A549 (cell line): Measurements from ENCODE around the gene ANO4. TPM values are rescaled to one million over a fixed set of nuclear protein-coding genes. Genes with fewer than 3 reads are reported as not detected.
"Not testable (repeated sequence)": the region's sequence is repeated elsewhere in the genome, so short reads cannot be mapped to it uniquely, and the experiment has no call there.

Source experiments
- ATAC-seq, 2 experiments: fragments of 200-7000 bp in 1 of 2; fragments of >200 bp in 1 of 2; cut with Nextera tagmentation in 1 of 2; cut with Tn5 transposase in 1 of 2; 3 replicates each; pipeline versions ENCODE4 v1.8.0 to v1.9.1; 2018 to 2020; ENCODE audit warnings: mild to moderate bottlenecking in 1 of 2, moderate library complexity in 1 of 2
- CTCF ChIA-PET: fragments of 300-600 bp; sonication (Branson Sonifier 250); formaldehyde crosslinking; extraction: SDS; loops from one replicate; lab custom pipeline; 2021; ENCODE audit warnings: antibody characterized with exemption, inconsistent platforms; lab: Yijun Ruan, JAX
- POLR2A ChIA-PET: fragments of 350-600 bp; formaldehyde crosslinking; extraction: SDS; loops from one replicate; lab custom pipeline; 2021; ENCODE audit warnings: antibody characterized with exemption, inconsistent platforms; lab: Yijun Ruan, JAX
- DNase-seq, 2 experiments: peaks; one replicate each; pipeline versions ENCODE4 v3.0.0 to v3.0.0-alpha.2; 2011 to 2016; ENCODE audit warnings: low read depth in 1 of 2, low spot score in 1 of 2
- FAIRE-seq: peaks from 2 replicates; lab custom pipeline; 2011; peaks lifted over from hg19 to GRCh38; lab: Jason Lieb, UNC
- H3K27ac ChIP-seq, 2 experiments: fragments of >200 bp; sonication (Bioruptor Twin); formaldehyde crosslinking; 3 replicates each; pipeline ENCODE4 v1.5.1; 2016 to 2017
- H3K4me1 ChIP-seq: fragments of >200 bp; sonication (Bioruptor Twin); formaldehyde crosslinking; 3 replicates; pipeline ENCODE4 v1.6.1; 2016
- H3K4me2 ChIP-seq: fragments of >200 bp; sonication (Bioruptor Twin); formaldehyde crosslinking; 3 replicates; pipeline ENCODE4 v1.6.1; 2016
- H3K4me3 ChIP-seq: fragments of >200 bp; sonication (Bioruptor Twin); formaldehyde crosslinking; 3 replicates; pipeline ENCODE4 v1.5.1; 2016
- H3K9me3 ChIP-seq: fragments of >200 bp; sonication (Bioruptor Twin); formaldehyde crosslinking; 3 replicates; pipeline ENCODE4 v1.6.1; 2016
- CBX2 ChIP-seq: fragments of 200-600 bp; sonication (generic); IDR thresholded peaks from 2 replicates; pipeline ENCODE4 v1.6.1; 2016; ENCODE audit warnings: low read depth, mild to moderate bottlenecking, borderline replicate concordance
- CBX8 ChIP-seq: fragments of 200-600 bp; sonication (generic); IDR thresholded peaks from 2 replicates; pipeline ENCODE4 v1.6.1; 2016
- EHF ChIP-seq: fragments of 250-450 bp; sonication (Bioruptor Pico); IDR thresholded peaks from 2 replicates; pipeline ENCODE4 v1.5.0; 2020; ENCODE audit warnings: mild to moderate bottlenecking
- HEYL ChIP-seq: fragments of 250-450 bp; sonication (Bioruptor Pico); IDR thresholded peaks from 2 replicates; pipeline ENCODE4 v1.8.0; 2021; ENCODE audit warnings: mild to moderate bottlenecking, moderate library complexity
- JUN ChIP-seq, 2 experiments: fragments of >200 bp; sonication (Bioruptor Twin); formaldehyde crosslinking; IDR thresholded peaks; 2 replicates in 1 of 2; 3 replicates in 1 of 2; pipeline ENCODE4 v1.6.1; 2016 to 2017
- JUNB ChIP-seq: fragments of >200 bp; sonication (Bioruptor Twin); formaldehyde crosslinking; IDR thresholded peaks from 2 replicates; pipeline ENCODE4 v1.6.1; 2016
- MYC ChIP-seq: IDR thresholded peaks from 2 replicates; pipeline ENCODE4 v1.6.1; 2012; ENCODE audit warnings: mild to moderate bottlenecking, inconsistent platforms, low read length, improper control_type of control experiment, borderline replicate concordance
- NFE2L2 ChIP-seq: fragments of 150-350 bp; conservative IDR thresholded peaks from 2 replicates; pipeline ENCODE4 v1.6.1; 2014; ENCODE audit warnings: low read length
- PHF8 ChIP-seq: fragments of 200-600 bp; sonication (generic); IDR thresholded peaks from 2 replicates; pipeline ENCODE4 v1.6.1; 2016; ENCODE audit warnings: low read depth, mild to moderate bottlenecking, antibody characterized with exemption, moderate library complexity, borderline replicate concordance
- TFCP2L1 ChIP-seq: fragments of 250-450 bp; sonication (Bioruptor Pico); IDR thresholded peaks from 2 replicates; pipeline ENCODE4 v1.5.0; 2021; ENCODE audit warnings: mild to moderate bottlenecking
- TP53 ChIP-seq: fragments of 250-450 bp; sonication (Bioruptor Pico); IDR thresholded peaks from 2 replicates; pipeline ENCODE4 v1.5.0; 2021; ENCODE audit warnings: mild to moderate bottlenecking, moderate library complexity
- ZNF302 ChIP-seq: fragments of 250-450 bp; sonication (Bioruptor Pico); IDR thresholded peaks from 2 replicates; pipeline ENCODE4 v1.9.0; 2021; ENCODE audit warnings: inconsistent platforms, mild to moderate bottlenecking, moderate library complexity
- WGBS: methylation state at CpG from one replicate; pipeline ENCODE4 v1.1.6; 2017; ENCODE audit errors: missing lambda C conversion rate; 5-methylcytosine and 5-hydroxymethylcytosine counted together
- polyA plus RNA-seq, 4 experiments: library from polyadenylated mRNA; depleted of rRNA in 3 of 4; stranded (reverse); fragments of >200 nt; fragmentation: RNase III in 1 of 4; extraction: RNeasy Plus Mini Kit Qiagen cat#74134 plus additional on column Dnase treatment in 1 of 4; gene quantifications; 2 replicates in 3 of 4; 3 replicates in 1 of 4; pipeline ENCODE4 v1.2.3, GENCODE V29; 2011 to 2017
- TF ChIP-seq, protein P1 (sequence below): IDR thresholded peaks from 2 replicates; pipeline ENCODE4 v1.6.1; 2012
- TF ChIP-seq, protein P2 (sequence below): fragments of 150-350 bp; IDR thresholded peaks from 2 replicates; pipeline ENCODE4 v1.6.1; 2014; ENCODE audit warnings: low read depth, mild to moderate bottlenecking, low read length
- TF ChIP-seq, protein P3 (sequence below): fragments of >200 bp; sonication (Bioruptor Twin); formaldehyde crosslinking; IDR thresholded peaks from 3 replicates; pipeline ENCODE4 v1.6.1; 2016
- TF ChIP-seq, protein P4 (sequence below): fragments of 250-450 bp; sonication (Bioruptor Pico); IDR thresholded peaks from 2 replicates; pipeline ENCODE4 v1.5.0; 2020; ENCODE audit warnings: low read depth, mild to moderate bottlenecking, moderate library complexity
- TF ChIP-seq, protein P5 (sequence below): IDR thresholded peaks from 2 replicates; pipeline ENCODE4 v1.6.1; 2012; ENCODE audit warnings: low read depth, borderline replicate concordance

The ANO4 gene
- polyA plus RNA-seq, 2 of the 4 experiments (the other 2 are of a cell fraction), result 0.17 TPM; not detected in 1

DNA sequence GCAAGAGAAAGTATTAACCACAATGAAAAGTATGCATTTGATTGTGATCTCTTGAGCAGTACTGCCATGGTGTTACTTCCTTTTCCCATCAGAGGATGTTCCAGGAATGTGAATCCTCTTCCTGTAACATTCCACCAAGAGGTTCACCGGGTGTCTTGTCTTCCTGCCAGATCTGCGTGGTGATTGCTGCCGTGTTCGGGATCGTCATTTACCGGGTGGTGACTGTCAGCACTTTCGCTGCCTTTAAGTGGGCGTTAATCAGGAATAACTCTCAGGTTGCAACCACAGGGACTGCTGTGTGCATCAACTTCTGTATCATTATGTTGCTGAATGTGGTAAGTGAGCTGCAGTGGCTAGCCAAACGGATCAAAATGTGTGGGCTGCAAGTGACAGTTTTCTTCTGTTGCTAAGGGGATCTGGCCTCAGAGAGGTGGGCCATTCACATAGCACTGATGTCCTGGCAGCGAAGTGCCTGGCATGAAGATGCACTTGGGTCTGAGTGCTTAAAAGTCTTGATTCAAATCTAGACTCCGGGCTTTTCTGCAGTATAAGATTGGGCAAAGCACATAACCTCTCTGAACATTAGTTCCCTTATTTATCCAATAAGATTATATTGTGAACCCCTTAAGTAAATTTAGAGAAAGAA, 292.0 kb downstream of the ANO4 start:
- H3K4me2 ChIP-seq, result no peak overlapping the region
- no peaks in the 10 kb centered on the region for H3K9me3 ChIP-seq
- CTCF ChIA-PET, result no interaction called here
- WGBS, result 17% methylated on average over 11 of the region's 11 CpGs
- TF ChIP-seq CBX2 (no peak), TP53 (CRISPR knock-in tag) (no peak), NFE2L2 (no peak), JUN (IDR thresholded peaks at IDR 0.05) (no peak)
- TF ChIP-seq, protein P1, sequence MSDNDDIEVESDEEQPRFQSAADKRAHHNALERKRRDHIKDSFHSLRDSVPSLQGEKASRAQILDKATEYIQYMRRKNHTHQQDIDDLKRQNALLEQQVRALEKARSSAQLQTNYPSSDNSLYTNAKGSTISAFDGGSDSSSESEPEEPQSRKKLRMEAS, result no peak
- TF ChIP-seq, all 56 proteins: peak for 0
- Histone ChIP-seq H3K4me1 (no peaks in the 10 kb centered on the region), H3K27ac (no peak overlapping the region), H3K4me3 (no peak overlapping the region)
- POLR2A ChIA-PET, result no interaction called here
- FAIRE-seq (no peak), ATAC-seq (peak; percentile 19 to 36; a peak in 2 of 6 replicates), DNase-seq (no peak)

DNA sequence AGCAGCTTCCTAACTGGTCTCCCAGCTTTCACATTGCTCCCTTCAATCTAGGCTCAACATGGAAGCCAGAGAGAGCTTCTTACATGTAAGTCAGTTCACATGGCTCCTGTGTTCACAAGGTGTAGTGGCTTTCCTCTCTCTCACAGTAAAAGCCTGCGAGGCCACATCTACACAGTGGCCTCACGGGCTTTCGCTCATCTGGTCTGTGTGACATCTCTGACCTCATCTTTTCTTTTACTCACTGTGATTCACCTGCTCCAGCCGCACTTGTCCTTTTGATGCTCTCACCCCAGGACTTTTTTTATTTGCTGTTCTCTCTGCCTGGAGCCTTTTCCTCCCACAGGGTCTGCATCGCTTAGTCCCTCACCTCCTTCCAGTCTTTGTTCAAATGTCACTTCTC, 293.3 kb downstream of the ANO4 start:
- POLR2A ChIA-PET, result no interaction called here
- CTCF ChIA-PET, result no interaction called here
- TF ChIP-seq TFCP2L1 (CRISPR knock-in tag), result no peak
- TF ChIP-seq, protein P2, sequence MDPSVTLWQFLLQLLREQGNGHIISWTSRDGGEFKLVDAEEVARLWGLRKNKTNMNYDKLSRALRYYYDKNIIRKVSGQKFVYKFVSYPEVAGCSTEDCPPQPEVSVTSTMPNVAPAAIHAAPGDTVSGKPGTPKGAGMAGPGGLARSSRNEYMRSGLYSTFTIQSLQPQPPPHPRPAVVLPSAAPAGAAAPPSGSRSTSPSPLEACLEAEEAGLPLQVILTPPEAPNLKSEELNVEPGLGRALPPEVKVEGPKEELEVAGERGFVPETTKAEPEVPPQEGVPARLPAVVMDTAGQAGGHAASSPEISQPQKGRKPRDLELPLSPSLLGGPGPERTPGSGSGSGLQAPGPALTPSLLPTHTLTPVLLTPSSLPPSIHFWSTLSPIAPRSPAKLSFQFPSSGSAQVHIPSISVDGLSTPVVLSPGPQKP, result no peak
- no peak for TF ChIP-seq JUN (IDR thresholded peaks at IDR 0.05)
- TF ChIP-seq, protein P1, result no peak
- TF ChIP-seq EHF (CRISPR knock-in tag), result no peak
- TF ChIP-seq, protein P3, sequence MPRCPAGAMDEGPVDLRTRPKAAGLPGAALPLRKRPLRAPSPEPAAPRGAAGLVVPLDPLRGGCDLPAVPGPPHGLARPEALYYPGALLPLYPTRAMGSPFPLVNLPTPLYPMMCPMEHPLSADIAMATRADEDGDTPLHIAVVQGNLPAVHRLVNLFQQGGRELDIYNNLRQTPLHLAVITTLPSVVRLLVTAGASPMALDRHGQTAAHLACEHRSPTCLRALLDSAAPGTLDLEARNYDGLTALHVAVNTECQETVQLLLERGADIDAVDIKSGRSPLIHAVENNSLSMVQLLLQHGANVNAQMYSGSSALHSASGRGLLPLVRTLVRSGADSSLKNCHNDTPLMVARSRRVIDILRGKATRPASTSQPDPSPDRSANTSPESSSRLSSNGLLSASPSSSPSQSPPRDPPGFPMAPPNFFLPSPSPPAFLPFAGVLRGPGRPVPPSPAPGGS, result no peak
- no peak for TF ChIP-seq ZNF302 (CRISPR knock-in tag)
- TF ChIP-seq, protein P4, sequence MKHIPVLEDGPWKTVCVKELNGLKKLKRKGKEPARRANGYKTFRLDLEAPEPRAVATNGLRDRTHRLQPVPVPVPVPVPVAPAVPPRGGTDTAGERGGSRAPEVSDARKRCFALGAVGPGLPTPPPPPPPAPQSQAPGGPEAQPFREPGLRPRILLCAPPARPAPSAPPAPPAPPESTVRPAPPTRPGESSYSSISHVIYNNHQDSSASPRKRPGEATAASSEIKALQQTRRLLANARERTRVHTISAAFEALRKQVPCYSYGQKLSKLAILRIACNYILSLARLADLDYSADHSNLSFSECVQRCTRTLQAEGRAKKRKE (CRISPR knock-in tag), result no peak
- WGBS, result 23% methylated on average over 5 of the region's 5 CpGs
- Histone ChIP-seq H3K4me2 (0 out of 3 replicates have a peak overlapping the region, but pooled peaks have one; percentile 6), H3K27ac (no peak overlapping the region), H3K4me3 (no peak overlapping the region), H3K9me3 (no peaks in the 10 kb centered on the region), H3K4me1 (no peaks in the 10 kb centered on the region)
- DNase-seq, result no peak
- no peak for FAIRE-seq
- ATAC-seq, result peak; percentile 50 to 71; a peak in 4 of 6 replicates

DNA sequence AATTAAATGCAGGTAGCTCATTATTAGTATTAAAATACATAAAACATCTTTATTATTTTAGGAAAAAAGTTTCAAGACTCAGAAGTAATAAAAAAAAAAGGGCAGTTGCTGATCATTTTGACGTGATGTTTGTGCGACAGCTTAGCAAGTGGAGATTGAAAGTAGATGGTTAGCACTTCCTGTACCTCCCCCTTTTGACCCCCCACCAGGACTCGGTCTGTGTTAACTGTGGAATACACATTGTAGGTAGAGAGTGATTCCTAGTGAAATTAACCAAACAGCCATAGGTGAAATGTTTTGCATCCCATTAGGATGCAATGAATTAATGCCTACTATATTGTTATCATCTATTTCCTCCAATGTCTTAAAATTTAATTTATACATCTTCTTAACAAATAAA, 294.7 kb downstream of the ANO4 start:
- ATAC-seq, result no peak
- H3K4me1 ChIP-seq, result no peaks in the 10 kb centered on the region
- 35% methylated on average over 3 of the region's 3 CpGs for WGBS
- H3K4me3 ChIP-seq, result no peak overlapping the region
- POLR2A ChIA-PET, result no interaction called here
- H3K27ac ChIP-seq, result no peak overlapping the region
- DNase-seq, result no peak
- CTCF ChIA-PET, result no interaction called here
- no peak for FAIRE-seq
- no peaks in the 10 kb centered on the region for H3K9me3 ChIP-seq
- no peak for TF ChIP-seq PHF8
- no peak for TF ChIP-seq CBX8
- TF ChIP-seq JUNB, result no peak
- no peak for TF ChIP-seq MYC
- TF ChIP-seq, protein P5, sequence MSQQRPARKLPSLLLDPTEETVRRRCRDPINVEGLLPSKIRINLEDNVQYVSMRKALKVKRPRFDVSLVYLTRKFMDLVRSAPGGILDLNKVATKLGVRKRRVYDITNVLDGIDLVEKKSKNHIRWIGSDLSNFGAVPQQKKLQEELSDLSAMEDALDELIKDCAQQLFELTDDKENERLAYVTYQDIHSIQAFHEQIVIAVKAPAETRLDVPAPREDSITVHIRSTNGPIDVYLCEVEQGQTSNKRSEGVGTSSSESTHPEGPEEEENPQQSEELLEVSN, result no peak
- TF ChIP-seq HEYL (CRISPR knock-in tag), result no peak
- TF ChIP-seq, all 56 proteins: peak for 0
- no peak overlapping the region for H3K4me2 ChIP-seq

DNA sequence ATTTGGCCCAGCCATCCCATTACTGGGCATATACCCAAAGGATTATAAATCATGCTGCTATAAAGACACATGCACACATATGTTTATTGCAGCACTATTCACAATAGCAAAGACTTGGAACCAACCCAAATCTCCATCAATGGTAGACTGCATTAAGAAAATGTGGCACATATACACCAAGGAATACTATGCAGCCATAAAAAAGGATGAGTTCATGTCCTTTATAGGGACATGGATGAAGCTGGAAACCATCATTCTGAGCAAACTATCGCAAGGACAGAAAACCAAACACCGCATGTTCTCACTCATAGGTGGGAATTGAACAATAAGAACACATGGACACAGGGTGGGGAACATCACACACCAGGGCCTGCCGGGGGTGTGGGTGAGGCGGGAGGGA, 295.6 kb downstream of the ANO4 start:
- H3K4me2 ChIP-seq, H3K4me1 ChIP-seq, H3K9me3 ChIP-seq, CTCF ChIA-PET, FAIRE-seq, ATAC-seq, H3K27ac ChIP-seq, H3K4me3 ChIP-seq, DNase-seq, POLR2A ChIA-PET: not testable (repeated sequence)
- 16% methylated on average over 4 of the region's 4 CpGs for WGBS
